ENCODE data around the gene CGREF1. TPM values are rescaled to one million over a fixed set of nuclear protein-coding genes. Genes with fewer than 3 reads are reported as not detected.

Gene CGREF1
- total RNA-seq, 1 experiment from 2014 or later = 4.0 TPM

DNA sequence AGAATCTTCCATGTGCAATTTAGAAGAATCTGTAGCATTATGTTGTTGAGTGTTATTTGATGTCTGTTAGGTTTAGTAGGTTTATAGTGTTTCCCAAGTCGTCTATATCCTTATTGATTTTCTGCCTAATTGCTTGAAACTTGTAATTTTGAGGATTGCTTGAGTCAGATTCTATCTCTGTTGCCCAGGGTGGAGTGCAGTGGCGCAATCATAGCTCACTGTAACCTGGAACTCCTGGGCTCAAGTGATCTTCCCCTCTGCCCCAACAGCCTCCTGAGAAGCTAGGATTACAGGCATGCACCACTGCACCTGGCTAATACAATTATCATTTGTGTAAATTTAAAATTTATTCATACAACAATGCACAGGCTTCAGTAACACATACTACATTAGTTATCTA, 26.8 kb upstream of the CGREF1 start:
- Histone ChIP-seq H3K4me3 (replicated peaks in 1 of 2; ENCODE audit: low read depth in 1 of 2, low read length in 2 of 2) (no peak overlapping the region), H3K27ac (ENCODE audit: low read depth, low read length) (no peak overlapping the region), H3K27me3 (ENCODE audit: insufficient read depth, low read length) (no peaks in the 10 kb centered on the region), H2AFZ (ENCODE audit: low read depth, low read length, poor library complexity, severe bottlenecking) (no peak overlapping the region), H3K9me2 (ENCODE audit: insufficient read depth) (no peaks in the 10 kb centered on the region), H3K4me2 (ENCODE audit: low read length) (no peak overlapping the region), H4K20me1 (ENCODE audit: insufficient read depth) (no peaks in the 10 kb centered on the region), H3K9me3 (ENCODE audit: control insufficient read depth in 1 of 2, insufficient read depth in 1 of 2, low read depth in 1 of 2, low read length in 2 of 2) (peaks cover 0 to 4% of the 10 kb centered on the region in 2 experiments; a peak in 1 of 4 replicates), H3K9ac (ENCODE audit: low read length) (no peak overlapping the region), H3K36me3 (ENCODE audit: control insufficient read depth in 1 of 2, insufficient read depth in 2 of 2, low read length in 2 of 2) (no peaks in the 10 kb centered on the region), H3K4me1 (ENCODE audit: control insufficient read depth in 1 of 2, insufficient read depth in 2 of 2, low read length in 2 of 2) (no peaks in the 10 kb centered on the region), H3K79me2 (ENCODE audit: insufficient read depth, low read length) (no peaks in the 10 kb centered on the region)
- intact Hi-C loops (cut with micrococcal nuclease) = no loop called here
- ATAC-seq = no peak
- TF ChIP-seq POLR2A (IDR thresholded peaks at IDR 0.05; ENCODE audit: borderline replicate concordance, extremely low read depth, insufficient read depth, insufficient read length) (no peak), SP1 (IDR thresholded peaks at IDR 0.05; ENCODE audit: low read depth) (no peak), POLR2AphosphoS5 (IDR thresholded peaks at IDR 0.05; ENCODE audit: low read depth, low read length) (no peak), ELF1 (IDR thresholded peaks at IDR 0.05; ENCODE audit: borderline replicate concordance, low read depth) (no peak), EZH2 (IDR thresholded peaks at IDR 0.05) (no peak), CBX3 (IDR thresholded peaks at IDR 0.05; ENCODE audit: low read depth) (no peak), EZH2phosphoT487 (IDR thresholded peaks at IDR 0.05; ENCODE audit: borderline replicate concordance) (no peak), MAX (IDR thresholded peaks at IDR 0.05) (no peak), ZNF274 (IDR thresholded peaks at IDR 0.05; ENCODE audit: low read depth, low read length) (no peak), CEBPB (IDR thresholded peaks at IDR 0.05; ENCODE audit: low read depth) (no peak), RAD21 (IDR thresholded peaks at IDR 0.05; ENCODE audit: low read depth) (no peak)
- TF ChIP-seq, protein P1, sequence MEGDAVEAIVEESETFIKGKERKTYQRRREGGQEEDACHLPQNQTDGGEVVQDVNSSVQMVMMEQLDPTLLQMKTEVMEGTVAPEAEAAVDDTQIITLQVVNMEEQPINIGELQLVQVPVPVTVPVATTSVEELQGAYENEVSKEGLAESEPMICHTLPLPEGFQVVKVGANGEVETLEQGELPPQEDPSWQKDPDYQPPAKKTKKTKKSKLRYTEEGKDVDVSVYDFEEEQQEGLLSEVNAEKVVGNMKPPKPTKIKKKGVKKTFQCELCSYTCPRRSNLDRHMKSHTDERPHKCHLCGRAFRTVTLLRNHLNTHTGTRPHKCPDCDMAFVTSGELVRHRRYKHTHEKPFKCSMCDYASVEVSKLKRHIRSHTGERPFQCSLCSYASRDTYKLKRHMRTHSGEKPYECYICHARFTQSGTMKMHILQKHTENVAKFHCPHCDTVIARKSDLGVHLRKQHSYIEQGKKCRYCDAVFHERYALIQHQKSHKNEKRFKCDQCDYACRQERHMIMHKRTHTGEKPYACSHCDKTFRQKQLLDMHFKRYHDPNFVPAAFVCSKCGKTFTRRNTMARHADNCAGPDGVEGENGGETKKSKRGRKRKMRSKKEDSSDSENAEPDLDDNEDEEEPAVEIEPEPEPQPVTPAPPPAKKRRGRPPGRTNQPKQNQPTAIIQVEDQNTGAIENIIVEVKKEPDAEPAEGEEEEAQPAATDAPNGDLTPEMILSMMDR (IDR thresholded peaks at IDR 0.05 in 2 of 3, conservative IDR thresholded peaks at IDR 0.05 in 1 of 3; ENCODE audit: borderline replicate concordance in 1 of 3, insufficient read depth in 1 of 3, low read depth in 2 of 3, low read length in 2 of 3) = no peak
- TF ChIP-seq, protein P2, sequence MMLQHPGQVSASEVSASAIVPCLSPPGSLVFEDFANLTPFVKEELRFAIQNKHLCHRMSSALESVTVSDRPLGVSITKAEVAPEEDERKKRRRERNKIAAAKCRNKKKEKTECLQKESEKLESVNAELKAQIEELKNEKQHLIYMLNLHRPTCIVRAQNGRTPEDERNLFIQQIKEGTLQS (IDR thresholded peaks at IDR 0.05) = no peak
- ChIA-PET POLR2A (no interaction called here), RAD21 (ENCODE audit: low non-redundant PET in 1 of 2, low total read pairs in 2 of 2, uncharacterized antibody in 2 of 2, unreplicated experiment in 2 of 2) (no interaction called here), CTCF (no interaction called here)
- DNase-seq (ENCODE audit: low read depth, low spot score) = no peak
- BruUV-seq (replicated peaks) = no TSS peak

Measured in HCT116 (cell line).